Right atrium auricular region (tissue), 2 donors: ENCODE data around the gene HLA-DOA. TPM values are rescaled to one million over a fixed set of nuclear protein-coding genes. Genes with fewer than 3 reads are reported as not detected.

ENCODE experiments used
- DNase-seq: peaks from one replicate; pipeline ENCODE4 v3.0.0-alpha.2; 2019; ENCODE audit warnings: low spot score
- H3K27ac ChIP-seq, 2 donors: fragments of 200-600 bp; sonication (generic); 1 replicate in 1 of 2; 2 replicates in 1 of 2; pipeline ENCODE4 v1.5.1; 2016 to 2019
- H3K27me3 ChIP-seq, 2 donors: fragments of 200-600 bp; sonication (generic); one replicate each; pipeline versions ENCODE4 v1.5.1 to v1.6.0; 2017 to 2019
- H3K36me3 ChIP-seq: fragments of 200-600 bp; sonication (generic); one replicate; pipeline ENCODE4 v1.5.1; 2016
- H3K4me1 ChIP-seq, 2 donors: fragments of 200-600 bp; sonication (generic); one replicate each; pipeline versions ENCODE4 v1.5.1 to v1.6.0; 2017 to 2019
- H3K4me3 ChIP-seq, 2 donors: fragments of 200-600 bp; sonication (generic); 1 replicate in 1 of 2; 2 replicates in 1 of 2; pipeline ENCODE4 v1.5.1; 2017 to 2019; ENCODE audit warnings: mild to moderate bottlenecking in 1 of 2, moderate library complexity in 1 of 2
- H3K9me3 ChIP-seq, 2 donors: fragments of 200-600 bp; sonication (generic); one replicate each; pipeline ENCODE4 v1.5.1; 2019
- CTCF ChIP-seq, 2 donors: fragments of 200-600 bp; sonication (generic); IDR thresholded peaks; one replicate each; pipeline ENCODE4 v1.5.1; 2019; ENCODE audit warnings: antibody characterized with exemption in 2 of 2
- total RNA-seq, 2 donors: library from RNA; depleted of rRNA; stranded (reverse); fragments of >200 nt; gene quantifications; one replicate each; pipeline ENCODE4 v1.1.0, GENCODE V29; 2016

Gene HLA-DOA
- total RNA-seq, 2 donors from 2014 or later = 2.6 to 15.6 TPM

DNA sequence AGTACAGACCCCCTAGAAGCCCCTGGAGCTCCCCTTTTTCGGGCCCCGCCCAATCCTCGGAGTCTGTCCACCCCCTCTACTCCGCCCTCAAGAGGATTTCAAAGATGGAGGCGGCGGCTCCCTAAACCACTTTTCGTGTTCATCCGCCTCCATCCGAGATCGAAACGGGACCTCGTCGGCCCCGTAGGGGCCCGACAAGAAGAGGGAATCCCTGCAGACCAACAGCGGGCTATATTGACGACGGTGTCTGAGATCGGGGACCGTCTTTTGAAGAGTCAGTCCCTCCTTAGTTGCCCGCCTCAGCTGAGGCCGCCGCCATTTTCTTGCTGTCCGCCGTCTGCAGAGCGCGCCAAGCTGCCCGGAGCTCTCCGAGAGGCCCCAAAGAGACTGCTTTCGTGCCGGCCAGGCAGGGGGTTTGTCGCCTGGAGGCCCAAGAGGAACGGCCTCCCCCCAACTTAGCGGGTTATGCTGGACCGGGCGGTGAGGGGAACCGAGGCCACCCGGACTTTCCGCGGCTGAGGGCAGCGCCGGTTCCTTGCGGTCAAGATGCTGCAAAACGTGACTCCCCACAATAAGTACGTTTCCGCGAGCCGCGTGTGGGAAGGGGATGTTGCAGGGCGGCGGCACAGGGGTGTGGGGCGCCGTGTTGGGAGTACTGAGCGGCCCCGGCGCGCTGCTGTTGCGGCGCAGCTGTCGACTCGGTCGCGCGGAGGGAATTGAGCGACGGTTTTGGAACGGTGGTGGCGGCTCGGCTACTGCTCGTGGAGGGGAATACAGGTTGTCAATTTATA is 36.8 kb downstream of the HLA-DOA start:
- H3K27me3 ChIP-seq = no peaks in the 10 kb centered on the region
- peaks cover 53% of the 10 kb centered on the region for H3K36me3 ChIP-seq
- peak overlapping the region; percentile 75 to 96 for H3K4me3 ChIP-seq
- DNase-seq = no peak
- H3K27ac ChIP-seq = peak overlapping the region; percentile 99 to 100
- TF ChIP-seq CTCF (IDR thresholded peaks at IDR 0.05) = no peak
- no peaks in the 10 kb centered on the region for H3K9me3 ChIP-seq
- H3K4me1 ChIP-seq = peaks cover 3 to 36% of the 10 kb centered on the region in 2 donors

GRCh38 chr6:32971581-32972352 is 37.6 kb downstream of the HLA-DOA start:
- Histone ChIP-seq H3K27me3 (no peaks in the 10 kb centered on the region), H3K36me3 (peaks cover 45% of the 10 kb centered on the region), H3K4me3 (peak overlapping the region; percentile 75 to 96), H3K9me3 (no peaks in the 10 kb centered on the region), H3K4me1 (peaks cover 3 to 36% of the 10 kb centered on the region in 2 donors), H3K27ac (peak overlapping the region; percentile 99 to 100)
- peak; percentile 100 for DNase-seq
- no peak for TF ChIP-seq CTCF (IDR thresholded peaks at IDR 0.05)

DNA sequence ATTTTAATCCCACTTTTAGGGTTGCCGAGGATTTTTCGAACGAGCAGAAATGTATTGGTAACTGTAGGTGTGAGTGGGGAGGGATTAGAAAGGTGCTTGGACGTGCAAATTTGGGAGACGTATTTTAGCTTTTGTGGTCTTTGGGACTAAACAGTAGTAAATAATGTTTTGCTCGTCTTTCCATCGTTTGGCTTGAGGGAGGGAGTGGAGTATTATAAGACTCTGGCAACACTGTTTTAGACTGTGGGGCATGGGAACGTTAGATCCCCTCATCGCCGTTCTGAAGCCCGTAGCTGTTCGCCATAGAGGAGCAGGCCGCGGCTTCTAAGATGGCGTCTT is 38.2 kb downstream of the HLA-DOA start:
- Histone ChIP-seq H3K4me1 (peaks cover 3 to 36% of the 10 kb centered on the region in 2 donors), H3K27ac (peak overlapping the region; percentile 99 to 100), H3K27me3 (no peaks in the 10 kb centered on the region), H3K9me3 (no peaks in the 10 kb centered on the region), H3K36me3 (peaks cover 40% of the 10 kb centered on the region), H3K4me3 (peak overlapping the region; percentile 75 to 92)
- no peak for DNase-seq
- no peak for TF ChIP-seq CTCF (IDR thresholded peaks at IDR 0.05)

GRCh38 chr6:32970413-32971241 is 38.8 kb downstream of the HLA-DOA start:
- Histone ChIP-seq H3K27me3 (no peaks in the 10 kb centered on the region), H3K27ac (peak overlapping the region; percentile 99 to 100), H3K36me3 (peaks cover 34% of the 10 kb centered on the region), H3K9me3 (no peaks in the 10 kb centered on the region), H3K4me3 (peak overlapping the region; percentile 75 to 92), H3K4me1 (peaks cover 3 to 36% of the 10 kb centered on the region in 2 donors)
- TF ChIP-seq CTCF (IDR thresholded peaks at IDR 0.05) = no peak
- peak; percentile 86 for DNase-seq

DNA sequence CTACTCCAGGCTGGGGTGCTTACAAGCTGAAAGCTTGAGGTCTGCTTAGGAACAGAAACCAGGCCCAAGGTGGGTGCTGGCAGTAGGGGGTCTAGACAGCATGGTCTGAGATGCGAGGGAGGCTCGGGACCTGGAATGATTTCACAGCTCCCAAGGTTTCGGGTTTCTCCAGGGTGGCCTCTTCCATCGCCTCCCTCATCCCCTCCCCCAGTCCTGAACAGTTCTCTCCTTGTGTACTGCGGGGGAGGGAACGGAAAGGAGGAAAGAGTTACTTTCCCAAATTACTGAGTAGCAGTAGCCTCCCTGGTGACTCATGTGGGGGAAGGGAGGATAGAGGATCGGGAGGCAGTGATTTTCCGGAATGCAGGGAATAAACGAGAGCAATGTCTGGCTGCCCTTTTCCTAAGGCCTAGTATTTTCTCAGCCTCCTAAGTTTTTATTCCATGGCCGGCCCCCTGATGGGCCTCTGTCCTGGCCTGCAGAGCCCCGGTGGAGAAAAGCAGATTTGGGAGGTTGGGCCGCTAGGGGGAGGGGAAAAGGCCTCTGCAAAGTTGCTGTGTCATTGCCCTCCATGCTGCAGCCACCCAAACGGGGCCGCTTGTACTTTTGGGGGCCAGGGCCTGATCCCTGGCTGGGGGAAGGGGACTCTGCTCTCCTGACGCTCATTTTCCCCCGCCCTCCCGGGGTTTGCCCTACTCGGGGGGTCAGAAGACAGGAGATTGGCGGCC is 39.5 kb downstream of the HLA-DOA start:
- peak; percentile 78 for DNase-seq
- H3K4me1 ChIP-seq = peaks cover 1 to 29% of the 10 kb centered on the region in 2 donors
- H3K27me3 ChIP-seq = no peaks in the 10 kb centered on the region

More for the DNA sequence above, 39.5 kb downstream of the HLA-DOA start:
- peak in 1 of 2 donors; percentile 54 for TF ChIP-seq CTCF (IDR thresholded peaks at IDR 0.05)
- peak overlapping the region; percentile 75 to 92 for H3K4me3 ChIP-seq
- H3K36me3 ChIP-seq = peaks cover 26% of the 10 kb centered on the region
- H3K9me3 ChIP-seq = no peaks in the 10 kb centered on the region
- peak overlapping the region; percentile 99 to 100 for H3K27ac ChIP-seq
